Measurements from ENCODE around the gene SYCP3.

DNA sequence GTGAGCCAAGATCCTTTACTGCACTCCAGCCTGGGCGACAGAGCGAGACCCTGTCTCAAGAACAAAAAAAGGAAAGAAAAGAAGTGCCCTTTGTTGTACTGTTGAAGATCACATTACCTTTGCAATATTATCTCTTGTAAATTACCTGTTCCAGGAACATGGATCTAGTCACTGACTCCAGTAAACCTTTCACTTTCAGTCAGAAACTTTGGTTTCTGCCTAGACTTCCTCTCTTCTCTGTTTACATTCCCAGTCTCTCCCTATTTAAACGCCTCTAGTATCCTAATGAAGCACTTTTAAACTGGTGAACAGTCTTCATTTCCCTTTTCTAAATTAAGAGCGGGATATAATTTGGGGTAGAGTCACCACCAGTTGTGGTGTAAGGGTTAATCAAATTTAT is 29.0 kb downstream of the SYCP3 start:
- TF ChIP-seq CTCF (IDR thresholded peaks at IDR 0.05) (no peak), POLR2A (IDR thresholded peaks at IDR 0.05) (no peak)
